Body of pancreas (tissue), 4 donors: ENCODE measurements around the gene RSAD2.

Experiments
- CTCF ChIP-seq, 7 experiments: fragments of 450-650 bp in 4 of 7; fragments of 200-600 bp in 3 of 7; sonication (generic) in 3 of 7; IDR thresholded peaks; one replicate each; pipeline ENCODE4 v1.5.1; 2016 to 2019; ENCODE audit warnings: antibody characterized with exemption in 7 of 7
- POLR2A ChIP-seq, 3 donors: fragments of 450-650 bp; IDR thresholded peaks; one replicate each; pipeline ENCODE4 v1.6.1; 2016; ENCODE audit warnings: antibody characterized with exemption in 3 of 3, mild to moderate bottlenecking in 2 of 3

GRCh38 chr2:6933911-6934310 lies 56.3 kb downstream of the RSAD2 start:
- no peak for TF ChIP-seq CTCF (IDR thresholded peaks at IDR 0.05)
- TF ChIP-seq POLR2A (IDR thresholded peaks at IDR 0.05) = no peak
